GM20000 (cell line): ENCODE data around the gene NPAS2.
A peak's percentile ranks its signal among the peaks of the same experiment; 100 is the strongest.

Experiments
- DNase-seq: peaks from one replicate; pipeline ENCODE4 v3.0.0; 2012; ENCODE audit warnings: low spot score
- TF ChIP-seq, protein P1 (sequence below): IDR thresholded peaks from 2 replicates; pipeline ENCODE4 v1.5.1; 2012; ENCODE audit warnings: mild to moderate bottlenecking, control low read depth; ENCODE audit errors: extremely low read depth, missing control alignments

Gene NPAS2

GRCh38 chr2:100821255-100821910 is 1.4 kb downstream of the NPAS2 start:
- TF ChIP-seq, protein P1, sequence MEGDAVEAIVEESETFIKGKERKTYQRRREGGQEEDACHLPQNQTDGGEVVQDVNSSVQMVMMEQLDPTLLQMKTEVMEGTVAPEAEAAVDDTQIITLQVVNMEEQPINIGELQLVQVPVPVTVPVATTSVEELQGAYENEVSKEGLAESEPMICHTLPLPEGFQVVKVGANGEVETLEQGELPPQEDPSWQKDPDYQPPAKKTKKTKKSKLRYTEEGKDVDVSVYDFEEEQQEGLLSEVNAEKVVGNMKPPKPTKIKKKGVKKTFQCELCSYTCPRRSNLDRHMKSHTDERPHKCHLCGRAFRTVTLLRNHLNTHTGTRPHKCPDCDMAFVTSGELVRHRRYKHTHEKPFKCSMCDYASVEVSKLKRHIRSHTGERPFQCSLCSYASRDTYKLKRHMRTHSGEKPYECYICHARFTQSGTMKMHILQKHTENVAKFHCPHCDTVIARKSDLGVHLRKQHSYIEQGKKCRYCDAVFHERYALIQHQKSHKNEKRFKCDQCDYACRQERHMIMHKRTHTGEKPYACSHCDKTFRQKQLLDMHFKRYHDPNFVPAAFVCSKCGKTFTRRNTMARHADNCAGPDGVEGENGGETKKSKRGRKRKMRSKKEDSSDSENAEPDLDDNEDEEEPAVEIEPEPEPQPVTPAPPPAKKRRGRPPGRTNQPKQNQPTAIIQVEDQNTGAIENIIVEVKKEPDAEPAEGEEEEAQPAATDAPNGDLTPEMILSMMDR: no peak
- DNase-seq: peak; percentile 25

DNA sequence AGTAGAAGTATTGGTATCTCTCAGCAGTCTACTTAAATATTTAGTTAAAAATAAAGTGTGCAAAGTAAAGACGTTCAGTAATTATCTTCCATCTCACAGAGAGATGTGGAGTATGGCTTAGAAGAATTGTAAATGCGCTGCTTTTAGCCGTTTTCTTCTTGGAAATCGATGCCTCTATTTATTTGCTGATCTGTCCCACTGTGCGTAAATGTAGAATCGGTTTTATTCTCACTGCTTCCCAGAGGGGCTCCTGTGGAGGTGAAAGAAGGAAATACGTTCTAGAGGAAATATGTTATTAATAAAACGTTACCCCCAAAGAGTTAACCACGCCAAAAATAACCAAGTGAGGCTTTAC is 1.9 kb downstream of the NPAS2 start:
- TF ChIP-seq, protein P1: no peak
- no peak for DNase-seq

- no peak for DNase-seq
- TF ChIP-seq, protein P1: no peak
These were observed 2.8 kb downstream of the NPAS2 start for GRCh38 chr2:100822587-100823248.

GRCh38 chr2:100823665-100824438 is 3.9 kb downstream of the NPAS2 start:
- TF ChIP-seq, protein P1: no peak

GRCh38 chr2:100824842-100825241 is 4.9 kb downstream of the NPAS2 start:
- TF ChIP-seq, protein P1: no peak
- DNase-seq: no peak

More at GRCh38 chr2:100823665-100824438, 3.9 kb downstream of the NPAS2 start:
- no peak for DNase-seq

DNA sequence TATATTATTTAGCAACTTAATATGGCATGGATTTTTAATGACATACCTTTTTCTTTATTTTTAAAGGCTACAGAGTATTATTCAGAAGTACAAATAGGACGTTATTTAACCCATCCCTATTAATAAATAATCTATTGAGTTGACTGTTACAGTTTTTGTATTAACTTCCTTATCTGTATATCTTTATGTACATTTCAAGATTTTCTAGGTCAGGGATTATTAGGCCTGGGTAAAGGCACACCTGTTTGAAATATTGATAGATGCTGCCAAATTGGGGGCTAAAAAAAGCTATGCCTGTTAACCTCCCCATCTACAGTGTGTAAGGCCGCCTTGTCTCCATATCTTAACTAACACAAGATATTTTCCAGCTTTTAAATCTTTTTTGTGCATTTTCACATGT is 6.6 kb downstream of the NPAS2 start:
- TF ChIP-seq, protein P1: no peak
- no peak for DNase-seq
